Memory B cell (primary cell): ENCODE measurements around the gene CAMTA2.
A peak's percentile ranks its signal among the peaks of the same experiment; 100 is the strongest.

Experiments used
- ATAC-seq: fragments of 150-1000 bp; cut with Tn5 transposase; 2 replicates; pipeline ENCODE4 v1.10.0; 2021; ENCODE audit warnings: low read depth, mild to moderate bottlenecking, moderate library complexity
- DNase-seq, 2 donors: peaks; one replicate each; pipeline ENCODE4 v3.0.0; 2022; ENCODE audit warnings: low spot score in 2 of 2
- H3K27ac Mint-ChIP-seq: one replicate; pipeline ENCODE4 v1.8.0; 2022; ENCODE audit warnings: mild to moderate bottlenecking, moderate library complexity, mixed read lengths
- H3K27me3 Mint-ChIP-seq: one replicate; pipeline ENCODE4 v1.8.0; 2022; ENCODE audit warnings: mixed read lengths
- H3K36me3 Mint-ChIP-seq: one replicate; pipeline ENCODE4 v1.8.0; 2022; ENCODE audit warnings: mild to moderate bottlenecking, mixed read lengths
- H3K4me1 Mint-ChIP-seq: one replicate; pipeline ENCODE4 v1.8.0; 2022; ENCODE audit warnings: mixed read lengths
- H3K4me3 Mint-ChIP-seq: one replicate; pipeline ENCODE4 v1.8.0; 2022; ENCODE audit warnings: mild to moderate bottlenecking, moderate library complexity, mixed read lengths
- H3K9me3 Mint-ChIP-seq: one replicate; pipeline ENCODE4 v1.8.0; 2022; ENCODE audit warnings: mixed read lengths

The CAMTA2 gene

DNA sequence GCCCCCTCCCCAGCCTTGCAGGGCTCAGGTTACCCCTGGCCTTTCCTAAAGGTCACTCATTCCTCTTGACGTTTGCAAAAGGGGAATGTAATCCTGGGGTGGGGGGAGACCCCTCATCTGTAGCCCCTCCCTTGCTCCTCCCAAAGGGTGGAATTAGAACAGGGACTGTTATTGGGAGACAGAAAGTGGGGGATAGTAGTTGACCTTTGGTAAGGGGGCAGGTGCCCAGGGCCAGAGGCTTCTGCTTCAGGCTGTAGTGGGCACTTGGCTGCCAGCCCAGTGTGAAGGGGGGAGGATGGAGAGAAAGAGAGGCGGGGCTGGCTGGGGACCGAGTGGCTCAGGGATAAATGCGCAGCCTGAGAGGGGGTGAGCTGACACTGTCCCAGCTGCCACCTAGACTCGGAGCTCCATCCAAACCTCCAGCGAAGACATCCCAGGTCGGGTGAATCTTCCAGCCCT, 36.7 kb downstream of the CAMTA2 start, which contains the start of gene ENO3:
TSS of gene ENO3 (plus strand) at position 374 of the 459 bp plus-strand sequence. CDS start 711 bp downstream, outside the sequence.
- H3K4me1 Mint-ChIP-seq, result peaks cover 23% of the 10 kb centered on the region
- peaks cover 7% of the 10 kb centered on the region for H3K36me3 Mint-ChIP-seq
- no peak for DNase-seq
- no peaks in the 10 kb centered on the region for H3K9me3 Mint-ChIP-seq
- peak within 1 kb of the TSS; percentile 97 for H3K27ac Mint-ChIP-seq
- H3K27me3 Mint-ChIP-seq, result no peaks in the 10 kb centered on the region
- peak within 1 kb of the TSS; percentile 80 for H3K4me3 Mint-ChIP-seq
- no peak for ATAC-seq

DNA sequence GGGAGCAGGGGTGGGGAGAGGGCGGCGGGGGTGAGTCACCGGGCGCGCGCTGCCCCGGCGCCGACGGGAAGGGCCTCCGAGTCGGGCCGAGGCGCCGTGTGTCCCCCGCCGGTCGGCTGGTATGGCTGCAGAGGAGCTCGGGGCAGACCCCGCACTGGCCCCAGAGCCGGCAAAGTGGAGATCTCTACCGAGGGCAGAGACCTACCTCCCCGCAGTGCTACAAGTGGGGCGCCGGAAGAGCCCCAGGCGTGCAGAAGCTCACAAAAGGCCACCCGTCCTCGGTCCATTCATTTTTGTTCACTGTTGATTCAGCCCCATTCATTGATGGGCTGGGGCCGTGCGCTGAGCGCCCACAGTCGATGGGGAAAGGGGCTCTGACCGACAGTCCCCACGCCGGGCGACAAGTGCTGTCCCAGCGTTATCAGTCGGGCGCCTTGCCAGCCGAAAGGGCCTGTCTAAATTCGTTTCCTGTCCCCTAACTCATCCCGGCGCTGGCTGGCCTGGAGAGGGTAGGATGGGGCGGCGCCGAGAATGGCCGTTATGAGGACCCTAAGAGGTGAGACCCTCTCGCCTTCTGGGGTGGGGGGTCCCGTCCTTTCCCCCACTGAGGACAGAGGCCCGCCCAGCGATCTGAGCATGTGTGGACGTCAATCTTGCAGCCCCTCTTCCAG, 37.3 kb downstream of the CAMTA2 start:
- Mint-ChIP-seq H3K36me3 (peaks cover 13% of the 10 kb centered on the region), H3K4me3 (peak overlapping the region; percentile 80), H3K4me1 (peaks cover 29% of the 10 kb centered on the region), H3K27ac (peak overlapping the region; percentile 97), H3K27me3 (no peaks in the 10 kb centered on the region), H3K9me3 (no peaks in the 10 kb centered on the region)
- peak in 1 of 2 donors; percentile 56 for DNase-seq
- peak; percentile 1 for ATAC-seq

DNA sequence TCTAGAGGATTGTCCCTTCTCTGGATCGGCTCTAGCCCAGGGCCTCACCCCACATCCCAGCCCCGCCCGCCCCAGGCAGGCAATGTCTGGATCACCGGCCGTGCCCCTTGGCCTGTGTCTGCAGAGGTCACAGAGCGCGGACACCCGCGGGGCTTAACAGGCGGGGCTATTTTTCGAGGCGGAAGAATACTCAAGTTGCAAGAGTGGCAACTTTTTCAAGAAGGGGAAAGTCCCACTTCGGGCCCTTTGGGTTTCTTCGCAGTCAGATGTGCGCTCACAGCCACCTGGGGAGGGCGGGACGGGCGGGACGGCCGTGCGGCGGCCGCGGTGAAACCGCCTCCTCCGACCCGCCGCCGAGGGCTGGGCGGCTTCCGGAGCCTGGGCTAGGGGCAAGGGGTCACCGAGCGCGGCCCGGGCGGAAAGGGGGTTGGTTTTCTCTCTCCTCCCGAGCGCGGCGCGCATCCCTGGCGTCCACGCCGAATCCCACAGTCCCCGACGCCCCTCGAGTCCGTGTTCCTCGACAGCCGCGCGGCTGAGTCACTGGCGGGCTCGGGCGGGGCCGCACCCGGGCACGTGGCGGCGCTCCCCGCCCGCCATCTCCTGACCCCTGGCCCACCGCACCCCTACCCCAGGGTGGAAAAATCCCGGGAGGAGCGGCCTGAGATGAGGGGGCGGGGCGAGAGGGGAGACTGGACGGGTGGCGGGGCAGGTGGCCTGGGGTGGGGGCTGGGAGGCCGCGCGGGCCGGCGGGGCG, 38.0 kb downstream of the CAMTA2 start:
- H3K27me3 Mint-ChIP-seq, result no peaks in the 10 kb centered on the region
- H3K27ac Mint-ChIP-seq, result peak overlapping the region; percentile 97
- DNase-seq (peak; percentile 79 to 85), ATAC-seq (peak; percentile 62)
- H3K36me3 Mint-ChIP-seq, result peaks cover 15% of the 10 kb centered on the region
- H3K9me3 Mint-ChIP-seq, result no peaks in the 10 kb centered on the region
- H3K4me1 Mint-ChIP-seq, result peaks cover 36% of the 10 kb centered on the region
- peak overlapping the region; percentile 99 for H3K4me3 Mint-ChIP-seq

DNA sequence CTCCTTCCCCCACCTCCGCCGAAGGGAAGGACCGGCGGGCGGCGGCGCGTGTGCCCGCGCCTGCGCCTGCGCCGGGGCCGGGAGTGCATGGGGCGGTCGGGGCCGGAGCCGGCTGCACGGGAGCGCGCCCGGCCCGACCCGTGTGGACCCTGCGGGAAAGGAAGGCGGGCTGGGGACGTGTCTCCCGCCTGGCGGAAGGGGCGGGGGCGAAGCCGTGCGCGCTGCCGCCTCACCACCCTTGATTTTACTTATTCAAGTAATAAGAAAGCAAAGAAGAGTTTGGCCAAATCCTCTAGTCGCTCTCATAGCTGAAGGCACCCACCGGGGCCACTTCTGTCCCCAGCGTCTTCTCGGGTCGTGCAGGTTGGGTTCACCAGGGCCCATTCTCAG, 38.5 kb downstream of the CAMTA2 start:
- DNase-seq (peak; percentile 73 to 80), ATAC-seq (peak; percentile 57)
- Mint-ChIP-seq H3K36me3 (peaks cover 19% of the 10 kb centered on the region), H3K27ac (peak overlapping the region; percentile 97), H3K9me3 (no peaks in the 10 kb centered on the region), H3K4me3 (peak overlapping the region; percentile 99), H3K27me3 (no peaks in the 10 kb centered on the region), H3K4me1 (peaks cover 42% of the 10 kb centered on the region)

DNA sequence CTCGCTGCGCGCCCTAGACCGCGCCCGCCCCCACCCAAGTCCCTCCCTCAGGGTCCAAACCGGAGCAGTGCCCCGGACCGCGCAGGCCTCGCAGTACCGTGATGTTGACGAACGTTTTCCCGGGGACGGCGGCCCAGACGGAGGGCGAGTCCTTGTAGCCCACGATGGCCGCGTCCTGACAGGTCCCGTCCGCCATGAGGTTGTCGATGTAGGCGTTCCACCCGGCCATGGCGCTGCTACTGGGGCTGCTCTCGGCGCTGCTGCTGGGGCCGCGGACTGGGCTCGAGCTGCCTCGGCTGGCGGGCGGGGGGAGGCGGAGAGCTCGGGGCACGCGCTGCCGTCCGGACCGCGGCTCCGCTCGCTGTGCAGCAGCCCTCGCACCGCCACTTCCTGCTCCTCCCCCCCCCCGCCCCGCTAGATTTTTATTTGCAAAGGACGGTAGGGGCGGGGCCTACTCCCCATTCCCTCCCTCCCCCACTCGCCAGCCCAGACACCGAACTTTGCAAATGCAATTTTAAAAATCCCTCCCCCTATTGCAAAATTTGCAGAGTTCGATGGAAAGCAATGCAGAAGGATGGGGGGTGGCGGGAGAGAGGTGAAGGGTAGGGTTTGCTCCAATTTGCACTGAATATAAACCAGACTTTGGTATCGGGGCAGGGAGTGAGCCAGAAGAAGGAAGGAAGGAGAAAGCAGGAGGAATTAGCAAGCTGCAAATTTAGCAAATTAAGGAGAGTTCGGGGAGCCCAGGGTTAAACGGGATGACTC, 39.1 kb downstream of the CAMTA2 start, which contains the start of gene PFN1:
TSS of gene PFN1 (minus strand) at position 365 of the 765 bp plus-strand sequence. CDS start at position 229, 136 bp downstream.
- peak; percentile 66 to 87 for DNase-seq
- Mint-ChIP-seq H3K9me3 (no peaks in the 10 kb centered on the region), H3K27ac (peak within 1 kb of the TSS; percentile 97), H3K4me3 (peak within 1 kb of the TSS; percentile 99), H3K27me3 (no peaks in the 10 kb centered on the region), H3K36me3 (peaks cover 19% of the 10 kb centered on the region), H3K4me1 (peaks cover 45% of the 10 kb centered on the region)
- ATAC-seq, result peak; percentile 49

DNA sequence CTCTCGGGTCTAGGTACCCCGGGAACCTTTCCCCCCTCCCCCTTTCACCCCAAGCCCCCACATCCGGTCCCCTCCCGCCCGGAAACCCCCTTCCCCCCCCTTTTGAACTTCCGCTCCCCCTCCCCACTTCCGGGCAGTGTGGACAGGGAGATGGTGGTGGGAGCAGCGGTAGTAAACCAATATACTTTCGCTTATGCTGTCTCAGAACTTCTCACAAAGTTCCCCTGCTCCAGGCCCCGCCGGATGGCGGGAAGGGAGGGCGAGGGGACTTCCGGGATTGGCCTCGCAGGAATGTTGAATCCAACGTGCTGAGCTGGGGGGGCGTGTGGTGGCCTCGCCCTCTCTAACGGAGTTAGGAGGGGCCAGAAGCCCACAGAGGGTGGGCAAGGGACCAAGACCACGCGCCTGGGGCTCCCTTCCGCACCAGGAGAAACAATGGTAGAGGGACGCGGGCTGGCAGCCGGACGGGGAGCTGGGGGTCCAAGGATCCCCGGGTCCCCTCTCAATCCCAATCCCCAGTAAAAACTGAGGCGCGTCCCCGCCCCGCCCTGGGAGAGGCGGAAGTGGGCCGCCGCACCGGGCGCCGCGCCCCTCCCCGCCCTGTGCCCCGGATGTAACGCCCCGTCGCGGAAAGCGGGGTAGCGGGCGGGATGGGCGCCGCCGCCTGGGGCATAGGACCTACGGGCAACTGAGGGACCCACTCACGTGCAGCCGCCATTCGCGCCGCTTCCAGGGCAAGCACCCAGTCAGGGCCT, 39.9 kb downstream of the CAMTA2 start:
- DNase-seq (peak in 1 of 2 donors; percentile 54), ATAC-seq (peak; percentile 15)
- no peaks in the 10 kb centered on the region for H3K27me3 Mint-ChIP-seq
- H3K4me3 Mint-ChIP-seq, result peak overlapping the region; percentile 99
- H3K9me3 Mint-ChIP-seq, result no peaks in the 10 kb centered on the region
- peaks cover 19% of the 10 kb centered on the region for H3K36me3 Mint-ChIP-seq
- peaks cover 51% of the 10 kb centered on the region for H3K4me1 Mint-ChIP-seq
- peak overlapping the region; percentile 97 for H3K27ac Mint-ChIP-seq

DNA sequence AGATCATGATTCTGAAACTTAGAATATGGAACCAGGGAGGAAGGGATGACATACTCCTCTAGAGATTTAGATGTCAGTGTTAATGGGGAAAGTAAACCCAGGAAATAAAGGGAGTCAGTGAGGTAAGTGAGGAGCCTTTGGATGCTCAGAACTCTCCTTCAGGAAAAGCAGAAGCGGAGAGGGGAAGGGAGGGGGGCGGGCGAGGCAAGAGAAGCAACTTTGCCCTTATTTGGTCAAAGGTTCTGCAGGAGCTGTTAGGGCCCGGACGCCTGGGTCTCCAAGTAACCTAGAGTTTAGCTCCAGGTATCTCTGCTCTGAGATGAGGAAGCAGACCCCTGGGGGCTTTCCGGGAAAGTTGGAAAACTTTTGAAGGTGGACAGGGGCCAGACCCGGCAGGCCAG, 40.5 kb downstream of the CAMTA2 start:
- Mint-ChIP-seq H3K27me3 (no peaks in the 10 kb centered on the region), H3K4me1 (peaks cover 56% of the 10 kb centered on the region), H3K36me3 (peaks cover 23% of the 10 kb centered on the region), H3K27ac (peak overlapping the region; percentile 97), H3K9me3 (no peaks in the 10 kb centered on the region), H3K4me3 (peak overlapping the region; percentile 99)
- DNase-seq (no peak), ATAC-seq (no peak)

DNA sequence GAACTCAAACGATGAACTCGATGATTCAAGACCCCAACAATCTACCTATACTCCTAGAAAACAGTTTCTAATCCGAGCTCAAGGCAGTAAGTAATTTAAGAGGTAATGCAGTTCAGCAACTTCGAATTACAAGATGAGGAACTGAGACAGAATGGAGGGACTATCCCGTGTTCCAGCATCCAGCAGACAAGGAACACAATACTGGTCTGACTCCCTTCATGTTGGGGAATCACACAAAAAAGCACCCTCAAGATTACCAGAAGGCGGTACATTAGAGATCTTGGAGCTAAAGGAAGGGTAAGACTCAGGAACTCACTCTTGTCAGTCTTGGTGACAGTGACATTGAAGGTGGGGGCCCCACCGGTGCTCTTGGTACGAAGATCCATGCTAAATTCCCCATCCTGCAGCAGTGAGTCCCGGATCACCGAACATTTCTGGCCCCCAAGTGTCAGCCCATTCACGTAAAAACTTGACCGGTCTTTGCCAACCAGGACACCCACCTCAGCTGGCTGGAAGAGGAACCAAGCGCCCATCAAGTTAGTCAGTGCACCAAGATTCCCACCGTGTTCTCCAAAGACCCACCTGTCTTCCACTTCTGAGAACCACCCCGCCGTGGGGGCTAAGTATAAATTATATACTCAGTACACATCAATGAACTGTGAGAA, 41.0 kb downstream of the CAMTA2 start:
- ATAC-seq, result no peak
- Mint-ChIP-seq H3K4me3 (peak overlapping the region; percentile 99), H3K36me3 (peaks cover 27% of the 10 kb centered on the region)

DNA sequence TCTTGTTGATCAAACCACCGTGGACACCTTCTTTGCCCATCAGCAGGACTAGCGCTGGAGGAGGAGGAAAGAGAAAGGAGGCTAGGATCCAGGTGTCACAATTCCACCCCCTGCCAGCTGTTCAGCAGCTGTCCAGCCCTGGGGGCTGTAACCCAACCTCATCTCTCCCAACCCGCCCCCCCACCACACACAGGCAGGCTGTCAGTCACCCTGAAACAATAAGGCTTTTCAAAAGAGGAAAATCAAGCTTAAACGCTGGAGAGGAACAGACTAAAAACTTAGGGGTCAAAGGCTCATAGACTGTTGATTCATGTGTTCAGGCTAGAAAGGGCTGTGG, 41.6 kb downstream of the CAMTA2 start:
- peaks cover 62% of the 10 kb centered on the region for H3K4me1 Mint-ChIP-seq
- ATAC-seq, result no peak

More for the DNA sequence above, 41.0 kb downstream of the CAMTA2 start:
- Mint-ChIP-seq H3K27me3 (no peaks in the 10 kb centered on the region), H3K9me3 (no peaks in the 10 kb centered on the region), H3K27ac (peak overlapping the region; percentile 97), H3K4me1 (peaks cover 61% of the 10 kb centered on the region)
- no peak for DNase-seq

DNA sequence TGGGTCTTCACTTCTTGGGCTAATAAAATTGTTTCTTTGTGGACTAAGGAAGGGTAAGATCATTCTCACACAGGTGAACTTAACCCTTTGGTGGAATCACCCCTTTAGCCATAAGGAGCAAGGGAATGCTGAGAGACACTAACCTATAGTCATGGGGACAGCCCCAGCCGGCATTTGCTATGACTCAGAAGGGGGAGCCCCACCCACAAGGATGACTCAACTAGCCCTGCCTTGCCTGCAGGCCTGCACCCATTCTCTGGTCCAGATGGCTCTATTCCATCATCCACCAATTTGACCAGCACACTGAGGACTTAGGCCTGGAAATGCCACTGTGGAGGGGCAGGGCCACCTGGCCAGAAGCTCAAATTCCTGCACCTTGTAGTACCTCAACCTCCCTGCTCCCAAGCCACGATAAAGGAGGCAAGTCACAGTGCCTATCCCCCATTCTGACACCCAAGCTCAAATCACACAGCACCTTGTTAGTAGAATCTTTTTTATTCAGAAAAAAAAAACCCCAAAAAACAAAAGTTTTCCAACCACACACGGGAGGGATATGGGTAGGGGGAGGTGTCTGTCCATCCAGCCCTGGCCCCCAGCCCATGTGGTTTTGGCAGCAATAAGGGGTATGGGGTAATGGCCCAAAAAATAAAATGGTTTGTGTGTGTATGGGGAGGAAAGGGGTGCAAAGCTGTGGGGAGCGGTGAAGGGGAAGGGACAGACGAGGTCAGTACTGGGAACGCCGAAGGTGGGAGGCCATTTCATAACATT, 42.1 kb downstream of the CAMTA2 start:
- ATAC-seq, result no peak
- Mint-ChIP-seq H3K27me3 (no peaks in the 10 kb centered on the region), H3K4me3 (peak overlapping the region; percentile 99), H3K36me3 (peaks cover 27% of the 10 kb centered on the region), H3K9me3 (no peaks in the 10 kb centered on the region), H3K27ac (peak overlapping the region; percentile 93), H3K4me1 (peaks cover 61% of the 10 kb centered on the region)
- DNase-seq, result no peak

More for the DNA sequence above, 41.6 kb downstream of the CAMTA2 start:
- Mint-ChIP-seq H3K27ac (peak overlapping the region; percentile 97), H3K27me3 (no peaks in the 10 kb centered on the region), H3K4me3 (peak overlapping the region; percentile 99), H3K9me3 (no peaks in the 10 kb centered on the region), H3K36me3 (peaks cover 27% of the 10 kb centered on the region)
- no peak for DNase-seq

DNA sequence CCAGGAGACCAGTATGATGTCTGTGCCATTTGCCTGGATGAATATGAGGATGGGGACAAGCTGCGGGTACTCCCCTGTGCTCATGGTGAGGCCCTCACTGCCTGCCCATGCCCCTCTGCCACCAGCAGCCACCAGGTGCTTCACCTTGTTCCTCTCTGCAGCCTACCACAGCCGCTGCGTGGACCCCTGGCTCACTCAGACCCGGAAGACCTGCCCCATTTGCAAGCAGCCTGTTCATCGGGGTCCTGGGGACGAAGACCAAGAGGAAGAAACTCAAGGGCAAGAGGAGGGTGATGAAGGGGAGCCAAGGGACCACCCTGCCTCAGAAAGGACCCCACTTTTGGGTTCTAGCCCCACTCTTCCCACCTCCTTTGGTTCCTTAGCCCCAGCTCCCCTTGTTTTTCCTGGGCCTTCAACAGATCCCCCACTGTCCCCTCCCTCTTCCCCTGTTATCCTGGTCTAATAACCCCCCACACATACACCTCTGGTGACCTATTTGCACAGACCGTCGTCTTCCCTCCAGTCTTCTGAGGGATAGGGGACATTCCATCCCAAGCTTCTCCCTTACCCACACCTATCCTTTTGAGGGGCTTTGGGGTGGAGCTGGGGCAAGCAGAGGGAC, 42.8 kb downstream of the CAMTA2 start:
- DNase-seq, result no peak

DNA sequence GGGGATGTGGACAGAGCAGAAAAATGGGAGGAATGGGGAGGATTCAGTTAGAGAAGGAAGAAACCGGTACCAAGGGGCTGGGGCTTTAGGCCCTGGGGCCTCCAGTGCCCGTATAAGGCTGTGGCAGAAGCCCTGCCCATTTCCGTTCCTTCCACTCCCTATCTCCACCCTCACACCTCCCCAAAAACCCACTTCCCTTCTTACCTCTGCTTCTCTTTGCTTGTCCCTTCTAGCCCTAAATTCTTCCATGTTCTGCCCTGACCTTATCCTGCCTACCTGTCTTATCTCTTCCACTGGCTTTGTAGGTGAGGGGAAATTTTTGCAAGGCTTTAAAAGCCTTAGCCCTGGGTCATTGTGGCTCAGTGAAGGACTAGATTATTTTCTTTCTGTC, 43.3 kb downstream of the CAMTA2 start:
- Mint-ChIP-seq H3K27ac (peak overlapping the region; percentile 93), H3K4me1 (peaks cover 63% of the 10 kb centered on the region), H3K36me3 (peaks cover 27% of the 10 kb centered on the region), H3K4me3 (peak overlapping the region; percentile 99), H3K9me3 (no peaks in the 10 kb centered on the region), H3K27me3 (no peaks in the 10 kb centered on the region)
- no peak for DNase-seq
- no peak for ATAC-seq

More for the DNA sequence above, 42.8 kb downstream of the CAMTA2 start:
- Mint-ChIP-seq H3K36me3 (peaks cover 27% of the 10 kb centered on the region), H3K4me3 (peak overlapping the region; percentile 99), H3K27ac (peak overlapping the region; percentile 93), H3K4me1 (peaks cover 61% of the 10 kb centered on the region), H3K27me3 (no peaks in the 10 kb centered on the region), H3K9me3 (no peaks in the 10 kb centered on the region)
- no peak for ATAC-seq
